CD4-positive, alpha-beta memory T cell (primary cell): ENCODE measurements around the gene BABAM2. TPM values are rescaled to one million over a fixed set of nuclear protein-coding genes. Genes with fewer than 3 reads are reported as not detected.

ENCODE experiments used
- CTCF ChIA-PET: fragments of 350-600 bp; sonication (Branson Sonifier 250); formaldehyde crosslinking; loops from one replicate; lab custom pipeline; 2021; ENCODE audit warnings: inconsistent platforms; ENCODE audit not compliant: partially characterized antibody; lab: Charles Lee
- POLR2A ChIA-PET: fragments of 350-600 bp; sonication (Branson Sonifier 250); formaldehyde crosslinking; loops from one replicate; lab custom pipeline; 2021; ENCODE audit not compliant: partially characterized antibody; lab: Charles Lee
- DNase-seq, 5 donors: peaks; one replicate each; pipeline versions ENCODE4 v3.0.0 to v3.0.0-alpha.2; 2020 to 2022; ENCODE audit warnings: mixed read lengths in 1 of 5
- H3K27ac ChIP-seq: one replicate; pipeline ENCODE4 v1.7.0; 2013; ENCODE audit warnings: low read depth, low read length
- H3K27me3 ChIP-seq: 2 replicates; pipeline ENCODE4 v1.7.0; 2013; ENCODE audit warnings: mild to moderate bottlenecking, low read length, moderate library complexity; ENCODE audit not compliant: insufficient read depth
- H3K36me3 ChIP-seq: 2 replicates; pipeline ENCODE4 v1.7.0; 2013; ENCODE audit warnings: mild to moderate bottlenecking, low read length, moderate library complexity; ENCODE audit not compliant: insufficient read depth
- H3K4me1 ChIP-seq: 2 replicates; pipeline ENCODE4 v1.7.0; 2013; ENCODE audit warnings: mild to moderate bottlenecking, low read length, moderate library complexity; ENCODE audit not compliant: insufficient read depth
- H3K4me3 ChIP-seq, 2 donors: one replicate each; pipeline ENCODE4 v1.7.0; 2013; ENCODE audit warnings: low read length in 2 of 2, mild to moderate bottlenecking in 1 of 2
- H3K9me3 ChIP-seq, 2 donors: one replicate each; pipeline ENCODE4 v1.7.0; 2013; ENCODE audit warnings: low read length in 2 of 2, control low read depth in 1 of 2; ENCODE audit not compliant: control insufficient read depth in 1 of 2
- H3K27ac Mint-ChIP-seq, 7 donors: one replicate each; pipeline ENCODE4 v1.8.0; 2020 to 2021; ENCODE audit warnings: mixed read lengths in 7 of 7, mild to moderate bottlenecking in 6 of 7, inconsistent platforms in 3 of 7, moderate library complexity in 3 of 7
- H3K27me3 Mint-ChIP-seq, 2 donors: one replicate each; pipeline ENCODE4 v1.8.0; 2020 to 2021; ENCODE audit warnings: mixed read lengths in 2 of 2
- H3K36me3 Mint-ChIP-seq, 2 donors: one replicate each; pipeline ENCODE4 v1.8.0; 2020 to 2021; ENCODE audit warnings: mixed read lengths in 2 of 2, inconsistent platforms in 1 of 2, mild to moderate bottlenecking in 1 of 2
- H3K4me1 Mint-ChIP-seq, 4 donors: one replicate each; pipeline ENCODE4 v1.8.0; 2020 to 2021; ENCODE audit warnings: mixed read lengths in 4 of 4, mild to moderate bottlenecking in 1 of 4
- H3K4me3 Mint-ChIP-seq, 8 donors: one replicate each; pipeline ENCODE4 v1.8.0; 2020 to 2021; ENCODE audit warnings: mixed read lengths in 8 of 8, mild to moderate bottlenecking in 7 of 8, moderate library complexity in 6 of 8, inconsistent platforms in 3 of 8
- H3K9me3 Mint-ChIP-seq, 8 donors: one replicate each; pipeline ENCODE4 v1.8.0; 2020 to 2021; ENCODE audit warnings: mixed read lengths in 8 of 8, mild to moderate bottlenecking in 5 of 8, inconsistent platforms in 3 of 8, moderate library complexity in 1 of 8
- intact Hi-C: fragments of 100-400 bp; cut with micrococcal nuclease; formaldehyde crosslinking; loops from one replicate; pipeline ENCODE4 v1.15.1; 2023
- polyA plus RNA-seq, 2 donors: library from polyadenylated mRNA; unstranded; fragments of 300-500 nt; fragmentation: Illumina TruSeq; gene quantifications; one replicate each; pipeline ENCODE4 v1.2.3, GENCODE V29; 2021
- total RNA-seq, 2 experiments: library from RNA; stranded (reverse); gene quantifications; one replicate each; pipeline ENCODE4 v1.2.3, GENCODE V29; 2021

BABAM2 gene
- total and polyA plus RNA-seq, 4 experiments from 2014 or later, result 37.3 to 60.1 (median 48.2) TPM

GRCh38 chr2:28209864-28210263, 319.3 kb downstream of the BABAM2 start:
- Mint-ChIP-seq H3K27me3 (no peaks in the 10 kb centered on the region), H3K9me3 (no peaks in the 10 kb centered on the region), H3K4me1 (peaks cover 0 to 5% (median under 1%) of the 10 kb centered on the region in 4 donors), H3K36me3 (peaks cover 0 to under 1% of the 10 kb centered on the region in 2 donors), H3K4me3 (no peak overlapping the region), H3K27ac (peak overlapping the region in 1 of 7 donors; percentile 65)
- Histone ChIP-seq H3K9me3 (no peaks in the 10 kb centered on the region), H3K4me3 (no peak overlapping the region), H3K36me3 (no peaks in the 10 kb centered on the region), H3K4me1 (no peaks in the 10 kb centered on the region), H3K27ac (no peak overlapping the region), H3K27me3 (no peaks in the 10 kb centered on the region)
- intact Hi-C loops, result no loop called here
- POLR2A ChIA-PET, result no interaction called here
- CTCF ChIA-PET, result no interaction called here
- DNase-seq, result no peak

- Mint-ChIP-seq H3K9me3 (no peaks in the 10 kb centered on the region), H3K27ac (peak overlapping the region in 1 of 7 donors; percentile 65), H3K27me3 (no peaks in the 10 kb centered on the region), H3K36me3 (no peaks in the 10 kb centered on the region), H3K4me1 (peaks cover 0 to 6% (median under 1%) of the 10 kb centered on the region in 4 donors), H3K4me3 (no peak overlapping the region)
- Histone ChIP-seq H3K9me3 (no peaks in the 10 kb centered on the region), H3K4me1 (no peaks in the 10 kb centered on the region), H3K27me3 (no peaks in the 10 kb centered on the region), H3K27ac (no peak overlapping the region), H3K4me3 (no peak overlapping the region), H3K36me3 (no peaks in the 10 kb centered on the region)
- no peak for DNase-seq
- ChIA-PET POLR2A (no interaction called here), CTCF (interaction anchor here (0.6 kb wide), 1 partner anchor 193 kb away, joined by 4 read pairs; no protein-coding TSS in a partner anchor)
- intact Hi-C loops, result no loop called here
Observed at GRCh38 chr2:28210535-28210934, 320.0 kb downstream of the BABAM2 start.

- CTCF ChIA-PET, result no interaction called here
- no peak for DNase-seq
- peaks cover 0 to 6% (median under 1%) of the 10 kb centered on the region in 4 donors for H3K4me1 Mint-ChIP-seq
Observed at GRCh38 chr2:28216331-28216730, 325.8 kb downstream of the BABAM2 start.

GRCh38 chr2:28217042-28217740, 326.7 kb downstream of the BABAM2 start:
- no peak overlapping the region for H3K4me3 Mint-ChIP-seq
- no peaks in the 10 kb centered on the region for H3K4me1 ChIP-seq
- peaks cover 0 to 4% of the 10 kb centered on the region in 2 donors for H3K36me3 Mint-ChIP-seq
- CTCF ChIA-PET, result no interaction called here
- no peak for DNase-seq
- H3K4me3 ChIP-seq, result no peak overlapping the region
- no peaks in the 10 kb centered on the region for H3K27me3 ChIP-seq
- H3K9me3 ChIP-seq, result no peaks in the 10 kb centered on the region
- no peaks in the 10 kb centered on the region for H3K27me3 Mint-ChIP-seq
- intact Hi-C loops, result no loop called here
- H3K36me3 ChIP-seq, result no peaks in the 10 kb centered on the region
- peaks cover 0 to 6% (median under 1%) of the 10 kb centered on the region in 4 donors for H3K4me1 Mint-ChIP-seq
- H3K27ac ChIP-seq, result no peak overlapping the region
- POLR2A ChIA-PET, result no interaction called here
- H3K27ac Mint-ChIP-seq, result no peak overlapping the region
- no peaks in the 10 kb centered on the region for H3K9me3 Mint-ChIP-seq

More at GRCh38 chr2:28216331-28216730, 325.8 kb downstream of the BABAM2 start:
- H3K4me3 Mint-ChIP-seq, result no peak overlapping the region
- no peaks in the 10 kb centered on the region for H3K27me3 ChIP-seq
- no peaks in the 10 kb centered on the region for H3K27me3 Mint-ChIP-seq
- POLR2A ChIA-PET, result no interaction called here
- H3K4me1 ChIP-seq, result no peaks in the 10 kb centered on the region
- intact Hi-C loops, result no loop called here
- no peak overlapping the region for H3K27ac ChIP-seq
- no peaks in the 10 kb centered on the region for H3K36me3 Mint-ChIP-seq
- no peaks in the 10 kb centered on the region for H3K36me3 ChIP-seq
- H3K9me3 Mint-ChIP-seq, result no peaks in the 10 kb centered on the region
- no peak overlapping the region for H3K4me3 ChIP-seq
- H3K27ac Mint-ChIP-seq, result peak overlapping the region in 1 of 7 donors; percentile 16
- H3K9me3 ChIP-seq, result no peaks in the 10 kb centered on the region

GRCh38 chr2:28219138-28219537, 328.6 kb downstream of the BABAM2 start:
- Mint-ChIP-seq H3K27me3 (no peaks in the 10 kb centered on the region), H3K4me1 (peaks cover 0 to 3% (median 0%) of the 10 kb centered on the region in 4 donors), H3K27ac (no peak overlapping the region), H3K9me3 (no peaks in the 10 kb centered on the region), H3K36me3 (peaks cover 0 to 4% of the 10 kb centered on the region in 2 donors), H3K4me3 (no peak overlapping the region)
- Histone ChIP-seq H3K4me1 (no peaks in the 10 kb centered on the region), H3K27me3 (no peaks in the 10 kb centered on the region), H3K27ac (no peak overlapping the region), H3K4me3 (no peak overlapping the region), H3K36me3 (no peaks in the 10 kb centered on the region), H3K9me3 (no peaks in the 10 kb centered on the region)
- no peak for DNase-seq
- ChIA-PET CTCF (no interaction called here), POLR2A (no interaction called here)
- intact Hi-C loops, result no loop called here

- Mint-ChIP-seq H3K4me3 (no peak overlapping the region), H3K27me3 (no peaks in the 10 kb centered on the region), H3K36me3 (peaks cover 0 to 4% of the 10 kb centered on the region in 2 donors), H3K27ac (no peak overlapping the region), H3K4me1 (peaks cover 0 to 5% (median 0%) of the 10 kb centered on the region in 4 donors), H3K9me3 (no peaks in the 10 kb centered on the region)
- ChIA-PET CTCF (no interaction called here), POLR2A (no interaction called here)
- intact Hi-C loops, result no loop called here
- Histone ChIP-seq H3K4me1 (no peaks in the 10 kb centered on the region), H3K27ac (no peak overlapping the region), H3K36me3 (no peaks in the 10 kb centered on the region), H3K4me3 (no peak overlapping the region), H3K27me3 (no peaks in the 10 kb centered on the region), H3K9me3 (no peaks in the 10 kb centered on the region)
- DNase-seq, result no peak
Observed at GRCh38 chr2:28219758-28220368, 329.3 kb downstream of the BABAM2 start.

GRCh38 chr2:28224648-28225472, 334.3 kb downstream of the BABAM2 start:
- Histone ChIP-seq H3K4me3 (no peak overlapping the region), H3K27ac (no peak overlapping the region), H3K9me3 (no peaks in the 10 kb centered on the region), H3K36me3 (no peaks in the 10 kb centered on the region), H3K27me3 (no peaks in the 10 kb centered on the region), H3K4me1 (no peaks in the 10 kb centered on the region)
- Mint-ChIP-seq H3K4me3 (no peak overlapping the region), H3K27me3 (no peaks in the 10 kb centered on the region), H3K9me3 (no peaks in the 10 kb centered on the region), H3K4me1 (peaks cover 0 to 9% (median 1%) of the 10 kb centered on the region in 4 donors), H3K36me3 (peaks cover 2 to 4% of the 10 kb centered on the region in 2 donors), H3K27ac (peak overlapping the region in 5 of 7 donors; percentile 12 to 73 (median 61))
- POLR2A ChIA-PET, result no interaction called here
- CTCF ChIA-PET, result no interaction called here
- intact Hi-C loops, result no loop called here
- DNase-seq, result no peak
